Progenitor cell of endocrine pancreas (in vitro differentiated cells): ENCODE data around the gene OTP. TPM values are rescaled to one million over a fixed set of nuclear protein-coding genes. Genes with fewer than 3 reads are reported as not detected.

Experiments used
- DNase-seq: peaks from one replicate; pipeline ENCODE4 v3.0.0; 2021; ENCODE audit warnings: low spot score; ENCODE audit not compliant: unreplicated experiment
- H3K27ac Mint-ChIP-seq: 2 replicates; pipeline ENCODE4 v1.8.0; 2021; ENCODE audit warnings: mild to moderate bottlenecking, moderate library complexity, mixed read lengths
- H3K27me3 Mint-ChIP-seq: 2 replicates; pipeline ENCODE4 v1.8.0; 2021; ENCODE audit warnings: mixed read lengths
- H3K36me3 Mint-ChIP-seq: 2 replicates; pipeline ENCODE4 v1.8.0; 2022; ENCODE audit warnings: mixed read lengths; ENCODE audit not compliant: insufficient read depth
- H3K4me1 Mint-ChIP-seq: 2 replicates; pipeline ENCODE4 v1.8.0; 2021; ENCODE audit warnings: low read depth, mixed read lengths
- H3K4me3 Mint-ChIP-seq: 2 replicates; pipeline ENCODE4 v1.8.0; 2021; ENCODE audit warnings: low read depth, mild to moderate bottlenecking, moderate library complexity, mixed read lengths
- H3K9me3 Mint-ChIP-seq: 2 replicates; pipeline ENCODE4 v1.8.0; 2021; ENCODE audit warnings: low read depth, mixed read lengths
- CTCF ChIP-seq: fragments of 200-600 bp; sonication (generic); IDR thresholded peaks from one replicate; pipeline ENCODE4 v1.5.0; 2021; ENCODE audit warnings: antibody characterized with exemption, mild to moderate bottlenecking; ENCODE audit not compliant: unreplicated experiment
- total RNA-seq: library from RNA; stranded (reverse); gene quantifications from 2 replicates; pipeline ENCODE4 v1.2.1, GENCODE V29; 2021

The OTP gene
- total RNA-seq, 1 donor from 2014 or later = not detected

GRCh38 chr5:77635067-77635916 lies 3.2 kb downstream of the OTP start:
- H3K27ac Mint-ChIP-seq = no peak overlapping the region
- no peaks in the 10 kb centered on the region for H3K9me3 Mint-ChIP-seq
- peaks cover 90% of the 10 kb centered on the region for H3K27me3 Mint-ChIP-seq
- H3K36me3 Mint-ChIP-seq = no peaks in the 10 kb centered on the region
- H3K4me1 Mint-ChIP-seq = peaks cover 6% of the 10 kb centered on the region
- TF ChIP-seq CTCF = no peak
- no peak overlapping the region for H3K4me3 Mint-ChIP-seq
- DNase-seq = no peak

GRCh38 chr5:77633709-77634108 lies 4.8 kb downstream of the OTP start:
- H3K4me1 Mint-ChIP-seq = peaks cover 9% of the 10 kb centered on the region
- H3K9me3 Mint-ChIP-seq = no peaks in the 10 kb centered on the region
- no peak for DNase-seq
- peaks cover 90% of the 10 kb centered on the region for H3K27me3 Mint-ChIP-seq
- H3K4me3 Mint-ChIP-seq = no peak overlapping the region
- no peak for TF ChIP-seq CTCF
- no peak overlapping the region for H3K27ac Mint-ChIP-seq
- no peaks in the 10 kb centered on the region for H3K36me3 Mint-ChIP-seq

GRCh38 chr5:77633207-77633675 lies 5.3 kb downstream of the OTP start:
- TF ChIP-seq CTCF = no peak

GRCh38 chr5:77632526-77633206 lies 5.8 kb downstream of the OTP start:
- Mint-ChIP-seq H3K27me3 (peaks cover 89% of the 10 kb centered on the region), H3K36me3 (no peaks in the 10 kb centered on the region), H3K9me3 (no peaks in the 10 kb centered on the region), H3K27ac (no peak overlapping the region), H3K4me1 (peaks cover 9% of the 10 kb centered on the region), H3K4me3 (no peak overlapping the region)
- no peak for TF ChIP-seq CTCF
- DNase-seq = no peak

More at GRCh38 chr5:77633207-77633675, 5.3 kb downstream of the OTP start:
- H3K9me3 Mint-ChIP-seq = no peaks in the 10 kb centered on the region
- no peak overlapping the region for H3K27ac Mint-ChIP-seq
- H3K4me1 Mint-ChIP-seq = peaks cover 9% of the 10 kb centered on the region
- no peaks in the 10 kb centered on the region for H3K36me3 Mint-ChIP-seq
- no peak overlapping the region for H3K4me3 Mint-ChIP-seq
- no peak for DNase-seq
- peaks cover 92% of the 10 kb centered on the region for H3K27me3 Mint-ChIP-seq

GRCh38 chr5:77630114-77630680 lies 8.3 kb downstream of the OTP start:
- H3K4me1 Mint-ChIP-seq = peaks cover 9% of the 10 kb centered on the region
- H3K4me3 Mint-ChIP-seq = peak overlapping the region; percentile 71
- no peaks in the 10 kb centered on the region for H3K36me3 Mint-ChIP-seq
- no peak overlapping the region for H3K27ac Mint-ChIP-seq
- no peaks in the 10 kb centered on the region for H3K9me3 Mint-ChIP-seq
- DNase-seq = peak; percentile 42
- peak; percentile 45 for TF ChIP-seq CTCF
- peaks cover 91% of the 10 kb centered on the region for H3K27me3 Mint-ChIP-seq
